ENCODE results near the gene CD81.

The CD81 gene

GRCh38 chr11:2415171-2415570, 38.1 kb downstream of the CD81 start:
- no peak for TF ChIP-seq CTCF (conservative IDR thresholded peaks at IDR 0.05; ENCODE audit: low read length)
- no peak for DNase-seq (ENCODE audit: low read depth)
- H3K4me3 ChIP-seq (ENCODE audit: low read length): no peak overlapping the region

DNA sequence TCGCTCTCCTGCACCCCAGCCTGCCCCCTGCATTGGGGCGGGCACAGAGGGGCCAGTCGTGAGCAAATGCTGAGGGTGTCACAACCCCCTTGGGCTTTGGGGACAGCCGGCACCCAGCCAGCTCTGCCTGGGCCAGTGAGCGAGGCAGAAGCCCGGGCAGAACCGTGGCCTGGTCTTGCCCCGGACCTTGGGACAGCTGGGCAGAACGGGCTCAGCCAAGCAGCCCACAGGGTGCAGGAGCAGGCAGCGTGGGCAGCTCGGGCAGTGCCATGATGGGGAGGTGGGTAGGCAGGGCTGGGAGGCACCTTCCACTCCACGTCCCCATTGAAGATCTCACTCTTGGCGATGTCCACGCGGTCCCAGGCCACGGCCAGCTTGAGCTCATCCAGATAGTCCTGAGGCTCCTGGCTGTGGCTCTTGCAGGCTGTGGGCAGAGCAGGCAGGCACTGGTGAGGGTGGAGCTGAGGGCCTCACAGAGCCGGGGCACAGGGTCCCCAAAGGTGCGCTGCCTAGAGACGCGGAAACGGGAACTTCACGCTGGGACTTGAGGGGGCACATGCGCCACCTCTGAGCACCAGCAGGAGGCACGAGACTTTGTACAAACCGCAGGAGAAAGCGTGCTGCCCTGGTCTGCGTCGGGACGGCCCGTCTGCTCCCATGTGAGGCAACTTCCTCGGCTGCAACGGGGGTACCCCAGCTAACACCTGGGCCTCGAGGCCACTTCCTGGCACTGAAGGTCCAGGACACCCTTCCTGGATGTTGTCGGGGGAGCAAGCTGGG, 38.7 kb downstream of the CD81 start:
- DNase-seq (ENCODE audit: low read depth): no peak
- no peak for TF ChIP-seq CTCF (conservative IDR thresholded peaks at IDR 0.05; ENCODE audit: low read length)
- no peak overlapping the region for H3K4me3 ChIP-seq (ENCODE audit: low read length)

GRCh38 chr11:2416765-2417164, 39.7 kb downstream of the CD81 start:
- H3K4me3 ChIP-seq (ENCODE audit: low read length): no peak overlapping the region
- TF ChIP-seq CTCF (conservative IDR thresholded peaks at IDR 0.05; ENCODE audit: low read length): no peak

GRCh38 chr11:2417856-2418692, 41.0 kb downstream of the CD81 start:
- TF ChIP-seq CTCF (conservative IDR thresholded peaks at IDR 0.05; ENCODE audit: low read length): no peak
- H3K4me3 ChIP-seq (ENCODE audit: low read length): no peak overlapping the region
- DNase-seq (ENCODE audit: low read depth): no peak

More at GRCh38 chr11:2416765-2417164, 39.7 kb downstream of the CD81 start:
- no peak for DNase-seq (ENCODE audit: low read depth)

GRCh38 chr11:2418693-2419360, 41.7 kb downstream of the CD81 start:
- H3K4me3 ChIP-seq (ENCODE audit: low read length): no peak overlapping the region
- TF ChIP-seq CTCF (conservative IDR thresholded peaks at IDR 0.05; ENCODE audit: low read length): no peak
- no peak for DNase-seq (ENCODE audit: low read depth)

GRCh38 chr11:2419638-2420501, 42.8 kb downstream of the CD81 start:
- DNase-seq (ENCODE audit: low read depth): peak; percentile 76
- H3K4me3 ChIP-seq (ENCODE audit: low read length): no peak overlapping the region
- TF ChIP-seq CTCF (conservative IDR thresholded peaks at IDR 0.05; ENCODE audit: low read length): peak; percentile 93
